Endothelial cell of umbilical vein (primary cell): ENCODE results near the gene AJUBA. TPM values are rescaled to one million over a fixed set of nuclear protein-coding genes. Genes with fewer than 3 reads are reported as not detected.

Experiments used
- BruUV-seq: library from RNA; stranded (reverse); fragments of 400-500 nt; replicated peaks from 2 replicates; lab custom pipeline; 2021; lab: Mats Ljungman, UMichigan
- CTCF ChIA-PET: fragments of 300-600, 350-600 bp; sonication (Branson Sonifier 250); formaldehyde crosslinking; loops from one replicate; lab custom pipeline; 2021; ENCODE audit warnings: antibody characterized with exemption, inconsistent platforms; lab: Charles Lee
- POLR2A ChIA-PET: fragments of 300-600, 350-600 bp; sonication (Branson Sonifier 250); formaldehyde crosslinking; loops from one replicate; lab custom pipeline; 2021; ENCODE audit warnings: antibody characterized with exemption, inconsistent platforms; lab: Charles Lee
- DNase-seq: peaks from one replicate; pipeline ENCODE4 v3.0.0-alpha.2; 2011; ENCODE audit warnings: low read depth, low spot score
- FAIRE-seq: peaks from 2 replicates; lab custom pipeline; 2011; peaks lifted over from hg19 to GRCh38; lab: Jason Lieb, UNC
- H2AFZ ChIP-seq: 2 replicates; pipeline ENCODE4 v1.6.0; 2012; ENCODE audit warnings: low read depth, low read length, control low read depth, inconsistent platforms
- H3K27ac ChIP-seq: 2 replicates; pipeline ENCODE4 v1.5.1; 2011; ENCODE audit warnings: low read depth, mild to moderate bottlenecking, control low read depth, low read length, moderate library complexity; ENCODE audit not compliant: insufficient read depth
- H3K27me3 ChIP-seq, 2 experiments: 2 replicates each; pipeline versions ENCODE4 v1.6.0 to v1.6.1; 2011; ENCODE audit warnings: low read length in 2 of 2, mixed read lengths in 1 of 2; ENCODE audit not compliant: control insufficient read depth in 2 of 2, insufficient read depth in 2 of 2
- H3K36me3 ChIP-seq, 2 experiments: 2 replicates in 1 of 2; 3 replicates in 1 of 2; pipeline ENCODE4 v1.5.1; 2011; ENCODE audit warnings: low read length in 2 of 2, mild to moderate bottlenecking in 1 of 2, moderate library complexity in 1 of 2; ENCODE audit not compliant: control insufficient read depth in 2 of 2, insufficient read depth in 2 of 2; ENCODE audit errors: extremely low read depth in 1 of 2
- H3K4me1 ChIP-seq: 3 replicates; pipeline ENCODE4 v1.5.1; 2011; ENCODE audit warnings: mild to moderate bottlenecking, low read length; ENCODE audit not compliant: control insufficient read depth, insufficient read depth; ENCODE audit errors: extremely low read depth
- H3K4me2 ChIP-seq: 2 replicates; pipeline ENCODE4 v1.6.1; 2011; ENCODE audit warnings: low read length, control low read depth, mixed read lengths; ENCODE audit not compliant: insufficient read depth
- H3K4me3 ChIP-seq, 3 experiments: fragments of 200-600 bp in 1 of 3; sonication (generic), shearing (Covaris generic) in 1 of 3; replicated peaks in 1 of 3; 2 replicates each; pipeline ENCODE4 v1.5.1; 2011 to 2016; ENCODE audit warnings: control low read depth in 3 of 3, low read length in 3 of 3, mild to moderate bottlenecking in 2 of 3, inconsistent platforms in 1 of 3, low read depth in 1 of 3, moderate library complexity in 1 of 3; ENCODE audit not compliant: insufficient read depth in 1 of 3
- H3K79me2 ChIP-seq: 2 replicates; pipeline ENCODE4 v1.6.0; 2012; ENCODE audit warnings: low read length, inconsistent platforms; ENCODE audit not compliant: control insufficient read depth, insufficient read depth
- H3K9ac ChIP-seq: replicated peaks from 2 replicates; pipeline ENCODE3; 2011; ENCODE audit warnings: low read length, control low read depth; ENCODE audit not compliant: insufficient read depth; ENCODE audit errors: extremely low read depth
- H3K9me1 ChIP-seq: replicated peaks from 3 replicates; pipeline ENCODE4 v1.6.0; 2011; ENCODE audit warnings: mild to moderate bottlenecking, low read length; ENCODE audit not compliant: control insufficient read depth, insufficient read depth; ENCODE audit errors: extremely low read depth
- H3K9me3 ChIP-seq: replicated peaks from 2 replicates; pipeline ENCODE4 v1.5.1; 2012; ENCODE audit warnings: low read length, inconsistent platforms; ENCODE audit not compliant: control insufficient read depth, insufficient read depth
- H4K20me1 ChIP-seq: replicated peaks from 2 replicates; pipeline ENCODE3; 2011; ENCODE audit warnings: mild to moderate bottlenecking, low read length; ENCODE audit not compliant: control insufficient read depth, insufficient read depth; ENCODE audit errors: extremely low read depth
- EZH2 ChIP-seq: IDR thresholded peaks from 2 replicates; pipeline ENCODE4 v1.6.1; 2012; ENCODE audit warnings: borderline replicate concordance, low read depth, mild to moderate bottlenecking, moderate library complexity, low read length, inconsistent platforms; ENCODE audit not compliant: severe bottlenecking
- FOS ChIP-seq: IDR thresholded peaks from 2 replicates; pipeline ENCODE4 v1.6.1; 2011; ENCODE audit warnings: mild to moderate bottlenecking, low read length, moderate library complexity, borderline replicate concordance; ENCODE audit not compliant: insufficient read depth
- GATA2 ChIP-seq: IDR thresholded peaks from 2 replicates; pipeline ENCODE4 v1.7.0; 2011; ENCODE audit warnings: low read depth, mild to moderate bottlenecking, moderate library complexity, mixed read lengths, low read length; ENCODE audit not compliant: insufficient read length, insufficient read depth
- JUN ChIP-seq: IDR thresholded peaks from 2 replicates; pipeline ENCODE4 v1.6.1; 2011; ENCODE audit warnings: borderline replicate concordance, low read depth; ENCODE audit not compliant: insufficient read length, insufficient read depth
- MAX ChIP-seq: IDR thresholded peaks from 2 replicates; pipeline ENCODE4 v1.6.1; 2011; ENCODE audit not compliant: insufficient read depth, insufficient read length
- MYC ChIP-seq: IDR thresholded peaks from one replicate; pipeline ENCODE4 v1.6.1; 2011; ENCODE audit warnings: mild to moderate bottlenecking, low read depth, low read length
- POLR2A ChIP-seq: IDR thresholded peaks from 2 replicates; pipeline ENCODE4 v1.6.1; 2012; ENCODE audit warnings: low read depth, mild to moderate bottlenecking, control low read depth, low read length
- POLR2AphosphoS5 ChIP-seq: IDR thresholded peaks from 2 replicates; pipeline ENCODE4 v1.6.1; 2012; ENCODE audit warnings: low read depth, mild to moderate bottlenecking, control low read depth, low read length, moderate library complexity; ENCODE audit not compliant: insufficient read depth
- dilution Hi-C: fragments of 300-500 bp; cut with MboI; formaldehyde crosslinking; loops from one replicate; pipeline ENCODE4 v1.15.0; 2019; ENCODE audit warnings: low sequenced_read_pairs; ENCODE audit not compliant: extremely low pct_ligation_motif_present
- intact Hi-C: fragments of 100-400 bp; cut with micrococcal nuclease; formaldehyde crosslinking; loops from one replicate; pipeline ENCODE4 v1.10.0; 2022
- polyA plus RNA-seq, 4 experiments: library from polyadenylated mRNA; depleted of rRNA in 3 of 4; stranded (reverse) in 3 of 4; unstranded in 1 of 4; fragments of >200 nt; gene quantifications; 2 replicates each; pipeline versions ENCODE4 v1.2.1 to v1.2.3, GENCODE V29; 2011 to 2012; ENCODE audit warnings: missing spikeins in 1 of 4
- total RNA-seq: library from RNA; stranded (reverse); gene quantifications from 2 replicates; pipeline ENCODE4 v1.2.3, GENCODE V29; 2021
- TF ChIP-seq, protein P1 (sequence below), 2 donors: IDR thresholded peaks; 1 replicate in 1 of 2; 2 replicates in 1 of 2; pipeline ENCODE4 v1.5.1; 2011; ENCODE audit warnings: low read length in 2 of 2, mild to moderate bottlenecking in 2 of 2, moderate library complexity in 2 of 2, control low read depth in 1 of 2, inconsistent platforms in 1 of 2, low read depth in 1 of 2; ENCODE audit not compliant: insufficient read depth in 1 of 2; ENCODE audit errors: extremely low read depth in 1 of 2

The AJUBA gene
- total and polyA plus RNA-seq, 2 donors (not counting 3 experiments of a cell fraction or from before 2014, with no cell fraction given): 50.0 to 61.7 TPM

- no peaks in the 10 kb centered on the region for H3K79me2 ChIP-seq
- ChIA-PET POLR2A (no interaction called here), CTCF (interaction anchor here (1.0 to 8.7 kb wide), 4 partner anchors 11 to 36 kb away, joined by 3 to 125 read pairs (median 28); partner anchors contain the start of gene AJUBA)
- DNase-seq (no peak), FAIRE-seq (no peak)
- no peaks in the 10 kb centered on the region for H3K27me3 ChIP-seq
- H3K9me3 ChIP-seq: no peaks in the 10 kb centered on the region
- peaks cover 30 to 32% of the 10 kb centered on the region in 2 experiments for H3K36me3 ChIP-seq
- H3K9me1 ChIP-seq: no peaks in the 10 kb centered on the region
- no peaks in the 10 kb centered on the region for H4K20me1 ChIP-seq
- no peak overlapping the region for H3K27ac ChIP-seq
- no peak overlapping the region for H3K4me2 ChIP-seq
- no peak overlapping the region for H3K4me3 ChIP-seq
- no peak overlapping the region for H2AFZ ChIP-seq
- no peak for TF ChIP-seq FOS
- TF ChIP-seq EZH2: no peak
- no peak for TF ChIP-seq GATA2
- no peak for TF ChIP-seq JUN
- no peak for TF ChIP-seq MAX
- TF ChIP-seq, protein P1, sequence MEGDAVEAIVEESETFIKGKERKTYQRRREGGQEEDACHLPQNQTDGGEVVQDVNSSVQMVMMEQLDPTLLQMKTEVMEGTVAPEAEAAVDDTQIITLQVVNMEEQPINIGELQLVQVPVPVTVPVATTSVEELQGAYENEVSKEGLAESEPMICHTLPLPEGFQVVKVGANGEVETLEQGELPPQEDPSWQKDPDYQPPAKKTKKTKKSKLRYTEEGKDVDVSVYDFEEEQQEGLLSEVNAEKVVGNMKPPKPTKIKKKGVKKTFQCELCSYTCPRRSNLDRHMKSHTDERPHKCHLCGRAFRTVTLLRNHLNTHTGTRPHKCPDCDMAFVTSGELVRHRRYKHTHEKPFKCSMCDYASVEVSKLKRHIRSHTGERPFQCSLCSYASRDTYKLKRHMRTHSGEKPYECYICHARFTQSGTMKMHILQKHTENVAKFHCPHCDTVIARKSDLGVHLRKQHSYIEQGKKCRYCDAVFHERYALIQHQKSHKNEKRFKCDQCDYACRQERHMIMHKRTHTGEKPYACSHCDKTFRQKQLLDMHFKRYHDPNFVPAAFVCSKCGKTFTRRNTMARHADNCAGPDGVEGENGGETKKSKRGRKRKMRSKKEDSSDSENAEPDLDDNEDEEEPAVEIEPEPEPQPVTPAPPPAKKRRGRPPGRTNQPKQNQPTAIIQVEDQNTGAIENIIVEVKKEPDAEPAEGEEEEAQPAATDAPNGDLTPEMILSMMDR (IDR thresholded peaks at IDR 0.05; ENCODE audit: extremely low read depth in 1 of 2, insufficient read depth in 1 of 2, low read depth in 1 of 2, low read length in 2 of 2): no peak
- no peak for TF ChIP-seq POLR2AphosphoS5
- TF ChIP-seq POLR2A: no peak
- TF ChIP-seq MYC: no peak
- no TSS peak for BruUV-seq
- dilution Hi-C loops: no loop called here
- intact Hi-C loops: no loop called here
- no peak overlapping the region for H3K9ac ChIP-seq
- peaks cover 13% of the 10 kb centered on the region for H3K4me1 ChIP-seq
These were observed 11.2 kb downstream of the AJUBA start for GRCh38 chr14:22971152-22971551.
